BE2C (cell line): Measurements from ENCODE around the gene CTNNBL1.

Experiments used
- DNase-seq: peaks from one replicate; pipeline ENCODE4 v3.0.0-alpha.2; 2020
- H3K27me3 ChIP-seq: fragments of 250-450 bp; sonication (Bioruptor Pico); 2 replicates; pipeline ENCODE4 v1.5.1; 2020; ENCODE audit warnings: mild to moderate bottlenecking
- H3K36me3 ChIP-seq: fragments of 250-450 bp; sonication (Bioruptor Pico); 2 replicates; pipeline ENCODE4 v1.5.1; 2020; ENCODE audit warnings: mild to moderate bottlenecking
- H3K4me1 ChIP-seq: fragments of 250-450 bp; sonication (Bioruptor Pico); 2 replicates; pipeline ENCODE4 v1.5.1; 2020
- H3K4me3 ChIP-seq: 2 replicates; pipeline ENCODE4 v1.5.1; 2011; ENCODE audit warnings: low read depth, low read length
- H3K9me3 ChIP-seq: fragments of 250-450 bp; sonication (Bioruptor Pico); 2 replicates; pipeline ENCODE4 v1.5.1; 2020
- CTCF ChIP-seq: IDR thresholded peaks from 2 replicates; pipeline ENCODE4 v1.5.1; 2012; ENCODE audit warnings: mild to moderate bottlenecking, low read depth, low read length

Gene CTNNBL1

GRCh38 chr20:37848706-37849105 is 154.9 kb downstream of the CTNNBL1 start:
- H3K27me3 ChIP-seq: no peaks in the 10 kb centered on the region
- TF ChIP-seq CTCF: no peak
- no peak overlapping the region for H3K4me3 ChIP-seq
- no peaks in the 10 kb centered on the region for H3K9me3 ChIP-seq
- H3K4me1 ChIP-seq: peaks cover 16% of the 10 kb centered on the region
- H3K36me3 ChIP-seq: peaks cover 3% of the 10 kb centered on the region; the same call in 1 of the 2 replicates
- DNase-seq: no peak

GRCh38 chr20:37849156-37849555 is 155.3 kb downstream of the CTNNBL1 start:
- Histone ChIP-seq H3K9me3 (no peaks in the 10 kb centered on the region), H3K36me3 (peaks cover 3% of the 10 kb centered on the region; the same call in 1 of the 2 replicates), H3K4me3 (no peak overlapping the region), H3K4me1 (peaks cover 16% of the 10 kb centered on the region), H3K27me3 (no peaks in the 10 kb centered on the region)
- no peak for TF ChIP-seq CTCF
- DNase-seq: no peak

- Histone ChIP-seq H3K4me1 (peaks cover 16% of the 10 kb centered on the region), H3K36me3 (peaks cover 3% of the 10 kb centered on the region; the same call in 1 of the 2 replicates), H3K4me3 (no peak overlapping the region), H3K27me3 (no peaks in the 10 kb centered on the region), H3K9me3 (no peaks in the 10 kb centered on the region)
- no peak for DNase-seq
- no peak for TF ChIP-seq CTCF
Measured at GRCh38 chr20:37849566-37849965, 155.7 kb downstream of the CTNNBL1 start.

GRCh38 chr20:37850036-37850592 is 156.3 kb downstream of the CTNNBL1 start:
- H3K4me3 ChIP-seq: no peak overlapping the region
- peaks cover 3% of the 10 kb centered on the region; the same call in 1 of the 2 replicates for H3K36me3 ChIP-seq
- no peak for TF ChIP-seq CTCF
- no peak for DNase-seq
- no peaks in the 10 kb centered on the region for H3K27me3 ChIP-seq
- H3K4me1 ChIP-seq: peaks cover 15% of the 10 kb centered on the region
- no peaks in the 10 kb centered on the region for H3K9me3 ChIP-seq

- H3K27me3 ChIP-seq: no peaks in the 10 kb centered on the region
- H3K36me3 ChIP-seq: peaks cover 3% of the 10 kb centered on the region; the same call in 1 of the 2 replicates
- peaks cover 12% of the 10 kb centered on the region for H3K4me1 ChIP-seq
- no peak overlapping the region for H3K4me3 ChIP-seq
- DNase-seq: no peak
- H3K9me3 ChIP-seq: no peaks in the 10 kb centered on the region
- no peak for TF ChIP-seq CTCF
Measured at GRCh38 chr20:37850724-37851355, 157.0 kb downstream of the CTNNBL1 start.

GRCh38 chr20:37852666-37853065 is 158.8 kb downstream of the CTNNBL1 start:
- peaks cover 3% of the 10 kb centered on the region; the same call in 1 of the 2 replicates for H3K36me3 ChIP-seq
- H3K4me3 ChIP-seq: no peak overlapping the region
- TF ChIP-seq CTCF: no peak
- DNase-seq: no peak
- H3K27me3 ChIP-seq: no peaks in the 10 kb centered on the region
- H3K9me3 ChIP-seq: no peaks in the 10 kb centered on the region
- no peaks in the 10 kb centered on the region for H3K4me1 ChIP-seq
